Activated CD4-positive, alpha-beta T cell treated with anti-CD3 and anti-CD28 coated beads, Interleukin-2, amount 10 ng/mL, durations not matched to agents 24 days and 14 days (primary cell): ENCODE results near the gene PECR. TPM values are rescaled to one million over a fixed set of nuclear protein-coding genes. Genes with fewer than 3 reads are reported as not detected.

Source experiments
- DNase-seq: peaks from one replicate; pipeline ENCODE4 v3.0.0; 2022
- H3K27ac Mint-ChIP-seq: one replicate; pipeline ENCODE4 v1.8.0; 2022; ENCODE audit warnings: mild to moderate bottlenecking, mixed read lengths
- H3K27me3 Mint-ChIP-seq: one replicate; pipeline ENCODE4 v1.8.0; 2022; ENCODE audit warnings: mixed read lengths
- H3K36me3 Mint-ChIP-seq: one replicate; pipeline ENCODE4 v1.8.0; 2022; ENCODE audit warnings: low read depth, mild to moderate bottlenecking, mixed read lengths
- H3K4me1 Mint-ChIP-seq: one replicate; pipeline ENCODE4 v1.8.0; 2021; ENCODE audit warnings: mixed read lengths
- H3K4me3 Mint-ChIP-seq: one replicate; pipeline ENCODE4 v1.8.0; 2022; ENCODE audit warnings: mild to moderate bottlenecking, moderate library complexity, mixed read lengths
- H3K9me3 Mint-ChIP-seq: one replicate; pipeline ENCODE4 v1.8.0; 2021; ENCODE audit warnings: mixed read lengths
- intact Hi-C: fragments of 100-400 bp; cut with micrococcal nuclease; formaldehyde crosslinking; loops from one replicate; pipeline ENCODE4 v1.15.1; 2023
- total RNA-seq: library from RNA; stranded (reverse); gene quantifications from 2 replicates; pipeline ENCODE4 v1.2.3, GENCODE V29; 2022

PECR gene
- total RNA-seq, 1 donor from 2014 or later: 13.1 TPM

DNA sequence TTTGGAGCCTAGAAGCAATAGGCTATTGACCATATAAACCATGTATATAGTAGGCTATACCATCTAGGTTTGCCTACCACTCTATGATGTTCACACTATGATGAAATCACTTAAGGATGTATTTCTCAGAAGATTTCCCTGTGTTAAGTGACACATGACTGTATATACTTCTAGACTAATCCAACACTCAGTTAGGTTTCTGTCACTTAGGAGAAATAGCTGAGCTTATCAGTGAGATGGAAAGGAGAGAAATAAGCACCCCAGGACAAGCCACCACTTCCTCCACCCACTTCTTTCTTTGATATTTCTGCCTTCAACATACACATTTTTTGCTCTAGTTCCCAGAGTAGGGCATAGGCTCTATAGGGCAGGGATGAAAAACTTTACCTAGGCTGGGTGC, 7.8 kb downstream of the PECR start:
- Mint-ChIP-seq H3K4me1 (peaks cover 21% of the 10 kb centered on the region), H3K27ac (peak overlapping the region; percentile 66), H3K36me3 (peaks cover 19% of the 10 kb centered on the region), H3K9me3 (no peaks in the 10 kb centered on the region), H3K4me3 (no peak overlapping the region), H3K27me3 (no peaks in the 10 kb centered on the region)
- intact Hi-C loops: loop anchor here (5.0 kb wide), 1 partner anchor 34 kb away; the partner anchor contains the start of gene XRCC5
- no peak for DNase-seq

DNA sequence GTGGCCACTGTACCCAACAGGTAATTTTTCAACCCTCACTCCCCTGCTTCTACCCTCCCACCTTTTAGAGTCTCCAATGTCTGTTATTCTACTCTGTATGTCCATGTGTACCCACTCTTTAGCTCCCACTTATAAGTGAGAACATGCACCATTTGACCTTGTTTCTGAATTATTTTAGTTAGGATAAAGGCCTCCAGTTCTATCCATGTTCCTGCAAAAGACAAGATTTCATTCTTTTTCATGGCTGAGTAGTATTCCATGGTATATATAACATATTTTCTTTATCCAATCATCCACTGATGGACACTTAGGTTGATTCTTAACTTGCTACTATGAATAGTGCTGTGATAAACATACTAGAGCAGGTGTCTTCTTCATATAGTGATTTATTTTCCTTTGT, 9.1 kb downstream of the PECR start:
- H3K27ac Mint-ChIP-seq: no peak overlapping the region
- H3K4me3 Mint-ChIP-seq: no peak overlapping the region
- H3K9me3 Mint-ChIP-seq: no peaks in the 10 kb centered on the region
- peaks cover 16% of the 10 kb centered on the region for H3K36me3 Mint-ChIP-seq
- intact Hi-C loops: loop anchor here (5.0 kb wide), 1 partner anchor 35 kb away; the partner anchor contains the start of gene XRCC5
- no peak for DNase-seq
- no peaks in the 10 kb centered on the region for H3K27me3 Mint-ChIP-seq
- H3K4me1 Mint-ChIP-seq: peaks cover 26% of the 10 kb centered on the region

DNA sequence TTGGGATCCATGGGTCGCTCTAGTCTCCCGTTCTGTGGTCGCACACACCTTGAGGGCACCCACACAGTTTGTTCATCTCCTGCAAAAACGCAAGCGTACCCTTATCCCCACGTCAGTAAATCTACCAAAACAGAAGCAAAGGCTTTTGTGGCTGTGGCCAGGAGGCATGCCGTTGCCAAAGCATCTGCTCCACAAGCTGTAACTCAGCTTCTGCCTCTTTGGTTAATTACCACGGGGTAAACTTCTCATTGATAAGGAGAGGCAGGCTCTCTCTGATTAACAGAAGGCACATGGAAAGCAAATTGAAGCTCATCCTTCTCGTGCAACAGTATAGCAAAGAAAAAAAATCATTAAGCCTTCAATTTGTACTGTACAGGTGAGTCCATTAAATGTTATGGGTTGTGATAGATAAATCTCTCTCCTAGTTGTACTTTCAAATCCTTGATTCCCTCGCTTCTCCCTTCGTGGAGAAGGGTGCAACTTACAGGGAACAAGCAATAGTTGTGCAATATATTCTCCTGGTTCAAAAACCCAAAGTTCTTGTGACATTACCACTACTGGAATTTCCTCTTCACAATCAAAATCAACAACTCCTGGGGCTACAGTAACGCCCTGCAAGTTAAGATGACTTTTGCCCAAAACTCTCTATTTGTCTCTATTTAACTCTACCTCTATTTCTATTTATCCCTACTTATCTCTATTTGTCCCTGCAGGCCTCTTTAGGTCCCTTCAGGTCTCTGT, 10.3 kb downstream of the PECR start:
- intact Hi-C loops: loop anchor here (5.0 kb wide), 1 partner anchor 36 kb away; the partner anchor contains the start of gene XRCC5
- Mint-ChIP-seq H3K4me1 (peaks cover 26% of the 10 kb centered on the region), H3K4me3 (no peak overlapping the region), H3K27me3 (no peaks in the 10 kb centered on the region), H3K9me3 (no peaks in the 10 kb centered on the region), H3K27ac (no peak overlapping the region), H3K36me3 (peaks cover 17% of the 10 kb centered on the region)
- no peak for DNase-seq

DNA sequence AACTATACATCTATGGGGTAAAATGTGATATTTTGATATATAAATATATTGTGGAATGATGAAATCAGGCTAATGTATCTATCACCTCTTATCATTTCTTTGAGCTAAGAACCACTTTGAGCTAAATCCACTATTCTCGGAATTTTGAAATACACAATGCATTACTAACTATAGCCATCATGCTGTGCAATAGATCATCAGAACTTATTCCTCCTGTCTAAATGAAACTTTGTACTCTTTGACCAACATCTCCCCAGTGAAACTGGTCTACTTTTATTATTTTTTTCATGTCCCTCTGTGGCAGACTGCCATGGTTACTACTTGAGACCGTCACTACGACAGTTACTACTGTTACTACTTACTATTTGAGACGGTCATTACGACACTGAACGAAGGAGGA, 11.4 kb downstream of the PECR start:
- DNase-seq: no peak
- Mint-ChIP-seq H3K27me3 (no peaks in the 10 kb centered on the region), H3K36me3 (peaks cover 21% of the 10 kb centered on the region), H3K4me1 (peaks cover 22% of the 10 kb centered on the region), H3K4me3 (no peak overlapping the region), H3K9me3 (no peaks in the 10 kb centered on the region), H3K27ac (no peak overlapping the region)
- intact Hi-C loops: loop anchor here (5.0 kb wide), 1 partner anchor 37 kb away; the partner anchor contains the start of gene XRCC5

DNA sequence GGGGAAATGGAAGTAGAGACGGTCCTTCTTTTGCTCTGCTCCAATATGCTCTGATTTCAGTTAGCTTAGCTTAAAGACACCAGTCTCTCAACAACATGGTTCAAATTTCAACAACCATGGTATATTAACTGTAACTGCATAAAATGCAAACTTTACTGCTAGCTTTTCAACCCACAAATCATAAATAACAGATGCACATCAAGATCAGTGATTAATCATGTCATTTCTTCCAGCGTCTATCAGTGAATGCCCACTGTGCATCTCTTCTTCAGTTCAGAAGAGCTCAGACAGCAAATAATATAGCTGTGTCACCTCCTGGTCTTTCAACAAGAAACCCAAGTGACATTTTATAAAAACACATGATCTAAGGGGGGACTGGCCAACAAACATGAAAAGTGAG, 12.6 kb downstream of the PECR start:
- intact Hi-C loops: loop anchor here (1.0 kb wide), 1 partner anchor 12 kb away; the partner anchor contains the start of genes PECR and TMEM169
- H3K36me3 Mint-ChIP-seq: peaks cover 24% of the 10 kb centered on the region
- H3K9me3 Mint-ChIP-seq: no peaks in the 10 kb centered on the region
- H3K27me3 Mint-ChIP-seq: no peaks in the 10 kb centered on the region
- no peak overlapping the region for H3K4me3 Mint-ChIP-seq
- no peak overlapping the region for H3K27ac Mint-ChIP-seq
- DNase-seq: no peak
- H3K4me1 Mint-ChIP-seq: peaks cover 14% of the 10 kb centered on the region

DNA sequence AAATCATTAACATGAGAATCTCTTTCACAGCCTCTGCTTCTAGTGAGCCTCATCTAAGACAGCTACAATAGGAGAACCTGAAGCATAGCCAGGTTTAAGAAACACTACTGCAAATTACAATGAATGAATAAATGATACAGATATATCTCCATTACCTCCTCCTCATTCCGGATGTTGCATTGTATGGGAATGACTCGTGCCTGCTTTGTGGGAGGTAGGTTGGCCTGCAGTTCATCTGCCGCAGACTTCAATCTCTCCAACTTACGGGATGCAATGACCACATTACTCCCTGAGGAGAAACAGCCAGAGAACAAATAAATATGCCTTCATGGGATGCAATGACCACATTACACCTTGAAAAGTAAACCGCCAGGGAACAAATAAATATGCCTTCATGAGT, 15.4 kb downstream of the PECR start:
- Mint-ChIP-seq H3K9me3 (no peaks in the 10 kb centered on the region), H3K36me3 (peaks cover 23% of the 10 kb centered on the region), H3K27ac (no peak overlapping the region), H3K27me3 (no peaks in the 10 kb centered on the region), H3K4me1 (peaks cover 8% of the 10 kb centered on the region), H3K4me3 (no peak overlapping the region)
- intact Hi-C loops: no loop called here
- DNase-seq: no peak

DNA sequence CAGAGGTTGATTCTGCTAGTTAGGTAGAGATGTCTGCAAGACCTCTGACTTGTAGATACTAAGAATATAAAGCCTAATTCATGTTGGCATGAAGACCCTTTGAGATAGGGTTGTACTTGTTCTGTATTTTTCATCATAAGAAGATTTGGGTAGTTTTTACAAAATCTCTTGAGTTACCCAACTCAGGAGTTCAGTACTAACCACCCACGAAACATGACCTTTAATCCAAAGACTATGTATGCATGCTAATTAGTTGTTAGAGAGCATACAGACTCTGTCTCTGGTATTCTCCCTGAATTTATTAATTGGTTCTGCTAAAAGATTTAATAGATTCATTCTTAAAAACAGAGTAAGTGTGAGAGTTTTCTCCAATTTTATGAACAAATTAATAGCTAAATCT, 16.9 kb downstream of the PECR start:
- Mint-ChIP-seq H3K4me3 (no peak overlapping the region), H3K4me1 (peaks cover 10% of the 10 kb centered on the region), H3K27me3 (no peaks in the 10 kb centered on the region), H3K27ac (no peak overlapping the region), H3K9me3 (no peaks in the 10 kb centered on the region), H3K36me3 (peaks cover 21% of the 10 kb centered on the region)
- intact Hi-C loops: loop anchor here (2.0 kb wide), 1 partner anchor 18 kb away; no protein-coding TSS in a partner anchor
- no peak for DNase-seq

DNA sequence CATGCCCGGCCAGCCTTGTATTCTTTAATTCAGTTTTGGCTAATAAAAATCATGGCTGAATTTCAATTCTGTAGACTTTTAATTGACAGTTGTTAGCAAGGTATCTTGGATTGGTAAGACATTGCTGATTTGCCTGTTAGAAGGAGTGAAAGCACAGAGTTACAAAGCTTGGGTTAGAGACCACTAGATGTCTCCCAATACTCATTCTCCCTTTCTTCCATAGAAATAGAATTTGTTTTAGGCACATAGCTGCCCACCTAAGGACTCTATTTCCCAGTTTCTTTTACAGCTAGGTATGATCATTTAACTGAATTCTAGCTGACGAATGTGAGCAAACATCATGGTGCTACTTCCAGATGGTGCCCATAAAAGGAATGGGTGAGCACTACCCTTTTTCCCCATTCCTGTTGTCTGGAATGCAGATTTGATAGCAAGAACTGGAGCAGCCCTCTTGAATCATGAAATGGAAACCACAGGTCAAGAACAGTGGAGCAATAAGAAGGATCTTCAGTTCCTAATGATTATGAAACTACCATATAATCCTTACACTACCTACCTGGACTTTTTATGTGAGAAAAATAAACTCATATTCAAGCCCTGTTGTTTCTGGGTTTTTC, 17.5 kb downstream of the PECR start:
- Mint-ChIP-seq H3K4me3 (no peak overlapping the region), H3K4me1 (peaks cover 8% of the 10 kb centered on the region), H3K27ac (peak overlapping the region; percentile 11), H3K36me3 (peaks cover 23% of the 10 kb centered on the region), H3K27me3 (no peaks in the 10 kb centered on the region), H3K9me3 (no peaks in the 10 kb centered on the region)
- no peak for DNase-seq
- intact Hi-C loops: loop anchor here (2.0 kb wide), 1 partner anchor 19 kb away; no protein-coding TSS in a partner anchor

DNA sequence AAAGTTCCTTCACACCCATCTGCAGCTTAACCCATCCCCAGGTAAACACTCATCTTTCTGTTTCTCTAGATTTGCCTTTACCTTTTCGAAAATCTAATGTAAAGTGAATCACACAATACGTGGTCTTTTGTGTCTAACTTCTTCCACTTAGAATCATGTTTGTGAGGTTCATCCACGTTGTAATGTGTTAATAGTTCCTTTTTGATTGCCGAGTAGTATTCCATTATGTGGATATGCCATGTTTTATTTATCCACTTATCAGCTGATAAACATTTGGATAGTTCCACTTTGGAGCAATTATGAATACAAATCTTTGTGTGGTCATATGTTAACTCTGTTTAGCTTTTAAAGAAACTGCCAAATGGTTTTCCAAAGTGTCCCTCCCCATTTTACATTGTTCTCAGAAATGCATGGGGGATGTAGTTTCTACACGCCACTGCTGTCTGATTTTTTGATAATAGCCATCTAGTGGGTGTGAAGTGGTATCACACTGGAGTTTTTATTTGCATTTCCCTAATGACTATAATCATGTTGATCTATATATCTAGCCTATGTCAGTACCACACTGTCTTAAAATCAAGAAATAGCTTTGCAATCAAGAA, 22.3 kb downstream of the PECR start:
- Mint-ChIP-seq H3K36me3 (peaks cover 26% of the 10 kb centered on the region), H3K27me3 (no peaks in the 10 kb centered on the region), H3K4me1 (peaks cover 32% of the 10 kb centered on the region), H3K4me3 (no peak overlapping the region), H3K27ac (peak overlapping the region; percentile 51), H3K9me3 (no peaks in the 10 kb centered on the region)
- no peak for DNase-seq
- intact Hi-C loops: loop anchor here (2.0 kb wide), 1 partner anchor 21 kb away; the partner anchor contains the start of genes PECR and TMEM169

DNA sequence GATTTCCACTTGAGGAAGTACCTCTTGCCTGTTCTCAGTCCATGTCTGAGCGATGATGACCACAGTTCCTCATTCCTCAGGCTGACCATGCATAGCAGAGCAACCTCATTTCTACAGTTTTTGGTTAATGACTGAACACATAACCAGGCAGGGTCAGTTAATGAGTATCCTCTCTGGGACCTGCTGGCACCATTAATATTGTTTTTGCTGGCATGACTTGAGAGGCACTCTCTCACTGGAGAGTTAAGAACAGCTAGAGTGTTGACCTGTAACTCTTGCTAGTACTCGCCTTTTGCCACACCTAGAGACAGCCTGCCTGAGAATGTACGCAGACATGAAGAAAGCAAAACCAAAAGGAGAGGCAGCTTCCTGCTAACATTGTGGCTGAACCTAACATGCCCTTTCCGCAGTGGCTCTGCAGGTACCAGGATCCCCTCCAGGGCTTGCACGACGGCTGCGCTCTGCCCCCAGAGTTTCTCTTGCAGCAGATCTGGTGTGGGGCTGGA, 23.9 kb downstream of the PECR start:
- intact Hi-C loops: loop anchor here (2.0 kb wide), 1 partner anchor 23 kb away; the partner anchor contains the start of genes PECR and TMEM169
- Mint-ChIP-seq H3K27ac (peak overlapping the region; percentile 92), H3K4me1 (peaks cover 32% of the 10 kb centered on the region), H3K4me3 (peak overlapping the region; percentile 81), H3K9me3 (no peaks in the 10 kb centered on the region), H3K36me3 (peaks cover 24% of the 10 kb centered on the region), H3K27me3 (no peaks in the 10 kb centered on the region)
- DNase-seq: peak; percentile 90

DNA sequence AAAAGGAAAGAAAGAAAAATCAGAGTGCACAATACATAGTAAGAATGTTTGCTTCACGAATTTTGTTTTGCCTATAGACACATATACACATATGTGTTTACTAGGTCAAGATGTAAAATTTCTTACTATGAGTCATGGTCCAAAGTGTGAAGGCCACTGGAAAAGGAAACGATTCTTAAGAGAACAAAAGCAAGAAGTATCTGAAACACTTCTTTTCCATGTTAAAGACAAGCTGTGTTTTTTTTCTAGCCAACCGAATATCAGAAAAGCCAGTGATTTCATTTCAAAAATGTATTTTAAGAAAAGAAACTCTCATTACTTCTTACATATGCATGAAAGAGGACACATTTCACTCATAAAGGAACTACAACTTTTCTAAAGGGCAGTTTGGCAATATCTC, 24.9 kb downstream of the PECR start:
- Mint-ChIP-seq H3K27ac (peak overlapping the region; percentile 41), H3K9me3 (no peaks in the 10 kb centered on the region), H3K27me3 (no peaks in the 10 kb centered on the region), H3K4me1 (peaks cover 32% of the 10 kb centered on the region), H3K36me3 (peaks cover 20% of the 10 kb centered on the region), H3K4me3 (no peak overlapping the region)
- intact Hi-C loops: no loop called here
- no peak for DNase-seq

DNA sequence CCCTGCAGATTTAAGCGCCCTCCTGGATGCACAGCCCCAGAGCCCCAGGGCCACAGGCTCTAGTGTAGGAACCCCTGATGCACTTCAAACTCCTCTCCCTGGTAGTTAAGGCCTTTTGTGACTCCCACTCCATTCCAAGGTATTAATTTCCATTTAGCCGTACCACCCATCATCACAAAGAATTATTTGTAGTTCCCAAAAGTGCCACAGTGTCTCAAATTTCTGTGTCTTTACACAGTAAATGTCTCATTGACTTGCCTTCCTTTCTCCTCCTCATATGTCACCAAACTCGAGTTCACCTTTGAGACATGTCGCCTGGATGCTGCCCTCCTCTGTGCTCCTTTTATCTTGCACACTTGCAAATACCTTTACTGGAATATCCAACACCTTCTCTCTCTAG, 25.9 kb downstream of the PECR start:
- DNase-seq: no peak
- Mint-ChIP-seq H3K27ac (peak overlapping the region; percentile 11), H3K9me3 (no peaks in the 10 kb centered on the region), H3K4me3 (no peak overlapping the region), H3K27me3 (no peaks in the 10 kb centered on the region), H3K36me3 (peaks cover 20% of the 10 kb centered on the region), H3K4me1 (peaks cover 32% of the 10 kb centered on the region)
- intact Hi-C loops: loop anchor here (1.0 kb wide), 1 partner anchor 23 kb away; no protein-coding TSS in a partner anchor

DNA sequence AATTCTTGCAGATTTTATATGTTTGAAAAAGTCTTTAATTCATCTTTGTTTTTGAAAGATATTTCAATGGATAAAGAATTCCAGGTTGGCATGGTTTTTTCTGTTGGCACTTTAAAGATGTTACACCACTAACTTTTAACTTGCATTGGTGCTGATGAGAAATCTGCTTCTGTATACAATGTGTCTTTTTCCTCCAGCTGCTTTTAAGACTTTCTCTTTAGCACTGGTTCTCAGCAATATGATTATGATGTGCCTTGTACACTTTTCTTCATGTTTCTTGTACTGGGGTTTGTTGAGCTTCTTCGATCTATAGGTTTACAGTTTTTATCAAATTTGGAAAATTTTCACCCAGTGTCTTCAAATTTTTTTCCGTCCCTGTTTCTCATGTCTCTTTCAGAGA, 29.2 kb downstream of the PECR start:
- Mint-ChIP-seq H3K4me1 (peaks cover 17% of the 10 kb centered on the region), H3K27ac (no peak overlapping the region), H3K36me3 (peaks cover 28% of the 10 kb centered on the region), H3K27me3 (no peaks in the 10 kb centered on the region), H3K4me3 (no peak overlapping the region), H3K9me3 (no peaks in the 10 kb centered on the region)
- DNase-seq: no peak
- intact Hi-C loops: no loop called here

DNA sequence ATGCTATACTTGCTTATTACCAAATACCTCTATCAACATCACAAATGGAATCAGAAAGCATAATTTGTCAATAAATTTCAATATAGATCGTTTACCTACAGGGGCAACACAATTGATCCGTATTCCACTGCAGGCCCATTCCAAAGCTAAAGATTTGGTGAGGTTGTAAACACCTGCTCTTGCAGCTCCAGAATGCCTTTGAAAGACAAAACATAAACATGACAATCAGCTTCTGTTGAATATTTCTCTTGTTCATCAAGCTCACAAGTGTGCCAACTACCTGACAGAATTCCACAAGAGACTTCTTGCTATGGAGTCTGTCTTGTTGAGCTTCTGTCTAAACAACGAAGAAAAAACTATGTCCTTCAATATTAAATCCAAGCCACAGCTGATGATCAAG, 30.3 kb downstream of the PECR start:
- peaks cover 8% of the 10 kb centered on the region for H3K4me1 Mint-ChIP-seq
- DNase-seq: no peak
- H3K27ac Mint-ChIP-seq: no peak overlapping the region
- no peak overlapping the region for H3K4me3 Mint-ChIP-seq
- peaks cover 28% of the 10 kb centered on the region for H3K36me3 Mint-ChIP-seq
- no peaks in the 10 kb centered on the region for H3K27me3 Mint-ChIP-seq
- H3K9me3 Mint-ChIP-seq: no peaks in the 10 kb centered on the region
- intact Hi-C loops: no loop called here
